Measurements from ENCODE around the gene IL21R. TPM values are rescaled to one million over a fixed set of nuclear protein-coding genes. Genes with fewer than 3 reads are reported as not detected.

Gene IL21R
- total and polyA plus RNA-seq, 10 of the 15 experiments (the other 5 are each of a cell fraction or from before 2014, with no cell fraction given) = 5.3 to 138 (median 82.5) TPM

- TF ChIP-seq RFX5 (IDR thresholded peaks at IDR 0.05; ENCODE audit: low read depth, low read length) = no peak
- peak in 1 of 2 experiments; percentile 67; a peak in 2 of 4 replicates for TF ChIP-seq ETV6 (conservative IDR thresholded peaks at IDR 0.05 in 1 of 2, IDR thresholded peaks at IDR 0.05 in 1 of 2; ENCODE audit: borderline replicate concordance in 1 of 2, low read depth in 1 of 2)
- peak; percentile 84 for TF ChIP-seq SMAD5 (IDR thresholded peaks at IDR 0.05; ENCODE audit: low read depth)
- peak; percentile 80 for TF ChIP-seq TAF1 (IDR thresholded peaks at IDR 0.05; ENCODE audit: borderline replicate concordance, low read depth, low read length)
- peak; percentile 98 for TF ChIP-seq PKNOX1 (IDR thresholded peaks at IDR 0.05)
- no peak for TF ChIP-seq TCF7 (IDR thresholded peaks at IDR 0.05; ENCODE audit: borderline replicate concordance)
- no peak for TF ChIP-seq KDM1A (IDR thresholded peaks at IDR 0.05; ENCODE audit: borderline replicate concordance)
- TF ChIP-seq RELA (IDR thresholded peaks at IDR 0.05; ENCODE audit: borderline replicate concordance, partially characterized antibody) = no peak
- peak; percentile 98 for TF ChIP-seq TCF12 (IDR thresholded peaks at IDR 0.05; ENCODE audit: low read depth, low read length)
- TF ChIP-seq PAX5 (IDR thresholded peaks at IDR 0.05; ENCODE audit: borderline replicate concordance, low read depth, low read length) = peak; percentile 52; the same call in 1 of the 2 replicates
- no peak for TF ChIP-seq NR2C2 (IDR thresholded peaks at IDR 0.05; ENCODE audit: borderline replicate concordance, control insufficient read depth, insufficient read length, low read depth)
- no peak for TF ChIP-seq SUPT20H (IDR thresholded peaks at IDR 0.05; ENCODE audit: borderline replicate concordance, control insufficient read depth, low read depth, low read length)
- no peak for TF ChIP-seq SREBF1 (IDR thresholded peaks at IDR 0.05; ENCODE audit: low read length)
- peak; percentile 72; the same call in 1 of the 2 replicates for TF ChIP-seq MXI1 (IDR thresholded peaks at IDR 0.05; ENCODE audit: low read depth, low read length)
- 0 out of 2 replicates have a peak, but pooled peaks have one; percentile 7 for TF ChIP-seq RAD21 (IDR thresholded peaks at IDR 0.05; ENCODE audit: insufficient read depth, low read depth, low read length)
- no peak for TF ChIP-seq FOXM1 (IDR thresholded peaks at IDR 0.05; ENCODE audit: low read depth, low read length)
- TF ChIP-seq MEF2A (IDR thresholded peaks at IDR 0.05; ENCODE audit: insufficient read depth, low read depth, low read length) = peak; percentile 69; the same call in 1 of the 2 replicates
- TF ChIP-seq E4F1 (IDR thresholded peaks at IDR 0.05; ENCODE audit: borderline replicate concordance, partially characterized antibody) = no peak
- no peak for TF ChIP-seq E2F4 (IDR thresholded peaks at IDR 0.05; ENCODE audit: low read depth, low read length)
- peak; percentile 81; the same call in 1 of the 2 replicates for TF ChIP-seq TBL1XR1 (IDR thresholded peaks at IDR 0.05; ENCODE audit: low read depth, low read length)
- no peak for TF ChIP-seq HDAC2 (IDR thresholded peaks at IDR 0.05)
- TF ChIP-seq USF1 (IDR thresholded peaks at IDR 0.05; ENCODE audit: borderline replicate concordance, extremely low read length, insufficient read depth, low read depth, low read length) = no peak
Observed at GRCh38 chr16:27401768-27402568, at the start of gene IL21R (continued).
